HG02870 (cell line): ENCODE measurements around the gene TCF4.

ENCODE experiments used
- ATAC-seq: cut with Tn5 transposase; IDR thresholded peaks from one replicate; pipeline ENCODE4 v1.9.1; 2021; ENCODE audit warnings: mild to moderate bottlenecking, moderate library complexity; ENCODE audit not compliant: unreplicated experiment

TCF4 gene

DNA sequence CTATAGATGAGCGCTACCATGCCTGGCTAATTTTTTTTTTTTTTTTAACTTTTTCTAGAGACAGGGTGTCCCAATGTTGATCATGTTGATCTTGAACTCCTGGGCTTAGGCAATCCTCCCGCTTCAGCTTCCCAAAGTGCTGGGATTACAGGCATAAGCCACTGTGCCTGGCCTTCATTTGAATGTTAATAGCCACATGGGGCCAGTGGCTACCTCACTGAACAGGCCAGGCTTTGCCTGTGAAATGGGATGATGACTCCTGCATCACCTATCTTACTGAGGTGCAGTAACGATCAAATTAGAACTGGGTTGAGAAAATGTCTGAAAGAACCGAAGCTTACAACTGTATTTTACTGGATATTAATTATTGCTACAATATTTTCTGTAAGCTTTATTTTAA, 278.7 kb downstream of the TCF4 start:
- ATAC-seq, result no peak

DNA sequence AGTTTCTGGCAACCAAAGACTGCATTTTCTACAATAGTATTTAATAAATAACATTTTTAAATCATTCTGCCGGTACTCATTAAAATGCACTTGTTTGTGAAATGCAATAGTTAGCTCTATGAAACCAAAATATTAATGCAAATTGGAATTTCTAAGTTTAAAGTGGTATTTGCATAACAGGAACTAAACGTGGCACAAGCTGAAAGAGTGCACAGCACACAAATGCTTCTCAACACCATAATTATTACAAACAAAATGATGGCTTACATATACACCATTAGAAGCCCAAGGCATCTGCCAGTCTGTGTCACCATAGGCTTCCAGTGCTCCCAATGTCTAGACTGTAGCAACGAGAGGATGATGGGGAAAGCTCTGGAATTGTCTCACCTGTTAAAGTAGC, 280.5 kb downstream of the TCF4 start:
- ATAC-seq, result peak; percentile 41

DNA sequence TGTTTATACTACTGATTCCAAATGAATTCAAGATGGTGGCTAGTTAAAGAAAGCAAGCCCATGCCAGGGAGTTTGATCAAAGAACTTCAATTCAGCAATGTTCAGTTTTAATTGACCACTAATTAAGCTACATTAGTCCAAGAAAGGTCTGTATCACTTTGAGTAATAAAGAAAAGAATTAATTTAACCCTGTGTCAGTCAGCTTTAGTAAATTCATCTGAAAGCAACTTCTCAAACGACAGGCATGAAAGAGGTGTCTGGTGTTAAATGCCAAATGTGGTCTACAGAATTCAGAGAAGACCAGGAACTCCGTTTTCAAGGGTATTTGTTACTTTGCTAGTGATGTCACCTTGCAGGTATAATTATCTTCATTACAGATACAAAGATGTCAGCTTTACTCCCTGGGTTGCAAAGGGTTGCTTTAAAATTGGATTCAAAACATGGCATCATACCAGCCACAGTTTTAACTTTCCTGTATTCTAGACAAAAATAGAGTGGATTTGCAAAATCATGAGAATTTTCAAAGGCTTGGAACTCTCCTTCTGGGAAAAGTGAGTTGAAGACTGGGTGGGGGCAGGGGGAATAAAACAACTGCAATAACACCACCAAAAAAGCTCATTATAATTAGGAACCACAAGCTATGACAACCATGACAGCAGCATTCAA, 281.5 kb downstream of the TCF4 start:
- ATAC-seq, result no peak

DNA sequence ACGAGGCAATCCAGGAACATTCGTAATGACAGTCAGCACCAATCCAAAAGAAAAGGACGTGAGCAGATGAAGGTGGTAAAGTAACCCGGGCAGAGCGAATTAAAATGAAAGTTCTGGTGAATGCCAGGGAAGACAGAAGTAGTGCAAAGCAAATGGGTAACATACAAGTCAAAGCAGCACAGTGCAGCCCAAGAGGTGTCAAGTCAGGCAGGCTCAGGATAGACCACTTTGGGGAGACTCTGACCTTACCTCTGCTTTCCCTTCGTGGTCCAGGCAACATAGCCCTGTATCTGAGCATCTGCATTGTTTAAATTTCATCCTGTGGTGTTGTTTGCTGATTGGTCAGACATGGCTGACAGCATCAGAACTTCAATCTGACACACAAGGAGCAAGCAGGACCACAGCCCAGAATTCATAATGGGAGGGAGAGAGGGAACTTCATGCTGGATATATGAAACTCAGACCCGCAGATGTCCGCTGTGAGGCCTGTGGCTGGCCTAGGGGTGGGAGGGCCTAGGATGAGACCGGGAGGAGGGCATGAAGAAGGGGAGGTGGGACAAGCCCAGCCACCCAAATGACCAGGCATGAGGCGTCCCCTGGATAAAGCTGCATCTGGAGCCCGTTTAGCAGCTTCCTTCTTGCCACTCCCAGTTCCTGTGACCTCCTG, 285.7 kb downstream of the TCF4 start:
- no peak for ATAC-seq

DNA sequence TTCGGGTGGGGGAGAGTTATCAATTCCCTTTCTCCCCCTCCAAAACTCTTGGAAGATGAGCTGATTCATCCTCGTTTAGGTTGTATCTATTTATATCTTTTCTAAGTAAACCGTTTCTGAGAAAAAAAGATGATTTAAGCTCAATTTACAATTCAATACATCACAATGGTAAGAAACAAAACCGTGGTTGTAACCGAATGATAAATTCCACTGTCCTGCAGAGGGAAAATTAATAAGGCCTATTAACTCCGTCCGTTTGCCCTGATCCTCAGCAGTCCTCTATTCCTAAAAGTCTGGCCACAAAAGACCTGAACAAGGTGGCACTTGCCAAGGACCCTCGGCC, 286.2 kb downstream of the TCF4 start:
- ATAC-seq, result no peak

DNA sequence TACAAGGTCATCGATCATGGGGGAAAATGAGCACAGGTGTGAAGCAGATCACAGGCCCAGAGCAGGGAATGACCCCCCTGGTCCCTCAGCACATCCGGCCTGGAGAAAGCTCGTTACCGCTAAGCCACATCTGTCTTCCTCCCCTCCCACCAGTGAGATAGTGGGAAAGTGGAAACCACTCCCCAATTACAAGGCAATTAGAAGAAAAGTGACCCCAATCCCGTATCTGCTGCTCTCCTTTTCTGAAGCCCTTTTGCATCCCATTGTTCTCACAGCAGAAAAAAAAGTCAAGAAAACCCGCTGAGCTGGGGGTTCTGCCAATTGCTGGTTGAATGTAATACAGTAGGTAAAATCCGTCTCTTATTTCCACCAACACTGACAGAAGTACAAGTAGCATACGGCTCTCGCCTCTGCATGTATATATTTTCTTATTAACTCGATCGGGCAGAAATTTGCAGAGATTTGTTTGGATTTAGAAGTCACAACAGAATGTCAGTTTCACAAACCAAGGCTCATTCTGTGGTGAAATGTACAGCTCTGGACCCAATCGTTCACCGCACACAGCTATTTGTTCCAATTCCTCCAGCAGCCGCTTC, 287.0 kb downstream of the TCF4 start:
- ATAC-seq, result no peak

DNA sequence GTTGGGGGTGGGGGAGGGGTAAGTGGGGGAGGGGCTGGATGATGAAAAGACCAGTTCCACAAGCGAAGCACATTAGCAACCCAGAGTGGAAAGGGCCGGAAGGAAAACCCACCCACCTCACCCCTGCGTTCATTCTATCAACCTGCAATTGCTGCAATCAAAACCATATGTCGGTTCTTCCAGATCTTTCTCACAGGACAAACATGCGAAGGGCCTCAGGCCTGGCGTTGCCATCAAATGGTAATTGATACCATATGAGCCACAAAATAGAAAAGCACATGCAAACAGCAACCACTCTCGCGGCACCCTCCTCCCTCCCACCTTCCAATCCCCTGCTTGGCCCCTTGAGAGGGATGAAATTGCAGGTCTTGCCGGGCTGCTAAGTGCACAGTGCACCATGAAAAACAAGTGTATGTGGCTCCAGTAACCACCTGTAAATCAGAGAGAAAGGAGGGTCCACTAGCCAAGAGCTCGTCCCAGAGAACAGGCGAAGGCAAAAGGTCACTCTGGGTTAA, 287.5 kb downstream of the TCF4 start:
- no peak for ATAC-seq

DNA sequence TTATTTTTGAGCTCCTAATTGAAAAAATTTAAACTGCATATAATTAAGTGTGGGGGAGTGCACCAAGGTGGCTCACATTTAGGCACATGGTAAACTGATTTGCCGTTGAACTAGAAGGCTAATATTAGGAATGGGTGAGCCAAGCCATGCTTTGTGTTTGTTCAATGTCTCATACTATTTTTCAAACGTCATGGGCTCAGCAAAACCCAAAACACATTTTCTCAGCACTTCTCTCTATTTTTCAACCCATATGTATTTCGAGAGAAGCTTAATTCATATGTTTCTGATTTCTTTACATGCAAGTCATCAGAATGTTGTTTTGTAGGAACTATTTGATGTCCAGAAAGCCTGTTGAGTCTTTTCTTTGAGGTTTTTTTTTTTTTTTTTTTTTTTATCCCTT, 291.2 kb downstream of the TCF4 start:
- ATAC-seq, result no peak

DNA sequence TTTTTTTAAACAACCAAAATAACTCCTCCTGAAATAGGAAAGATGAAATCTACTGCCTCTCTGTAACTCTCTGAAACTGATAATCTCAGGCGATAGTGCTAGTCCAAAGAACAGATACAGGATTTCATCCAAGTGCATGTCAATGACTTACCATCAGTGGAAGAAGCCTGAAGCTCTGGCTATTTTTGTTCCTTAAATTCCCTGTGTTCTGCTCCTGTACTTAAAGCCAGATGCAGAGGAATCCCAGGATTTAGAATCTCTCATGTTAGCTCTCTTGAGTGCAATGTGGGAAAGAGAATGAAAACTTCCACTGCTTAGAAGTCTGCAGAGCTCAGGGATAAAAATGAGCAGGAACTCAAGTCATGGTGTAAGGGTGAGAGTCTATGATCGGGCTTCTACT, 291.9 kb downstream of the TCF4 start:
- ATAC-seq, result no peak

DNA sequence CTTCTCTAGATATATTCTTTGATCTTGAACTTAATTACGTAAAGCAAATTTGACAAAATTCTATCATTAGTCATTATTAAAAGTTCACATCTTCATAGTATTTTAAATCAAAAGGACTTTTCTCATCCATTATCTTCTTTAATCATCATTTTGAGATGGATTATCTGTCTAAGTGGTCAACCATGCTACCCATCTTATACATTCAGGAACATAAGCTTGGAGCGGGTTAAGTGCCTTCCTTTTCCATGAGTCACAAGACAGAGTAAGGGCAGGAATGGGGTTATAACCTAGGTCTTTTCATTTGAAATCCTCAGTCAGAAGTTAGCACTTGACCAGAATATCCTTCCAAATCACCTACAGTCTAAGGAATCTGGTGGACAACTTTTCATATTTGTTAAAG, 297.1 kb downstream of the TCF4 start:
- no peak for ATAC-seq

DNA sequence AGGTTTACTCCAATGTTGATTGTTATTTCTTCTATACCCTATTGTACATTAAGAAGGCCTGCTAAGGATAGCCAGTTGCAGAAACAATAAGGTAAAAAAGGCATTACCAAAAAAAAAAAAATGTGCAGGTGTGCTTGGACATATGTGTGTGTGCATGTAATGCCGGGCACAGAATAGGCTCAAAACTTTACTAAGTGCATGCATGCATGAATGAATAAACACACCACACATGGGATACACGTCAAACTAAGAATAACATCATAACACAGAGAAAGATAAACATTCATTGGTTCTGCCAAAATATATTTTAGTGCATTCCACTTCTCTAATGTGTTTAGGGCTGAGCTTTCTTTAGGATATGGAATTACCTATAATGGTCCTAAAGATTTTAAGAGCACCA, 298.2 kb downstream of the TCF4 start:
- ATAC-seq, result peak; percentile 78

DNA sequence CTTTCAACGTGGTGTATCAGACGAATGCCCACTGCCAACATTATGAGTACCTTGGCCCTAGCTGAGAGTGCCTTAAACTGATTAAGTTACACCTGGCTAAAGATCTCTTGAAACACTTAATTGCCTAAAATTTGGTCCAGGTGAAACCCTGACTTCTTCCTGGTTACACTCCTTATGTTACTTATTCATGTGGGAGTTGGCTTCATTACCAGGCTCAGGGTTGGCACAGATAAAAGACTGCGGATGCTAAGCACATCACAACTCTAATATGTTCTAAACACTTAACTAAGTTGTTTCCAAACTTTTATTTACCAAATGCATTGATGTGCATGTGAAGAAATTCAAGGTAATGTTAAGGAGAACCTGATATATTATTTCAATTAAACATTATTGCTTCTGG, 298.9 kb downstream of the TCF4 start:
- no peak for ATAC-seq

DNA sequence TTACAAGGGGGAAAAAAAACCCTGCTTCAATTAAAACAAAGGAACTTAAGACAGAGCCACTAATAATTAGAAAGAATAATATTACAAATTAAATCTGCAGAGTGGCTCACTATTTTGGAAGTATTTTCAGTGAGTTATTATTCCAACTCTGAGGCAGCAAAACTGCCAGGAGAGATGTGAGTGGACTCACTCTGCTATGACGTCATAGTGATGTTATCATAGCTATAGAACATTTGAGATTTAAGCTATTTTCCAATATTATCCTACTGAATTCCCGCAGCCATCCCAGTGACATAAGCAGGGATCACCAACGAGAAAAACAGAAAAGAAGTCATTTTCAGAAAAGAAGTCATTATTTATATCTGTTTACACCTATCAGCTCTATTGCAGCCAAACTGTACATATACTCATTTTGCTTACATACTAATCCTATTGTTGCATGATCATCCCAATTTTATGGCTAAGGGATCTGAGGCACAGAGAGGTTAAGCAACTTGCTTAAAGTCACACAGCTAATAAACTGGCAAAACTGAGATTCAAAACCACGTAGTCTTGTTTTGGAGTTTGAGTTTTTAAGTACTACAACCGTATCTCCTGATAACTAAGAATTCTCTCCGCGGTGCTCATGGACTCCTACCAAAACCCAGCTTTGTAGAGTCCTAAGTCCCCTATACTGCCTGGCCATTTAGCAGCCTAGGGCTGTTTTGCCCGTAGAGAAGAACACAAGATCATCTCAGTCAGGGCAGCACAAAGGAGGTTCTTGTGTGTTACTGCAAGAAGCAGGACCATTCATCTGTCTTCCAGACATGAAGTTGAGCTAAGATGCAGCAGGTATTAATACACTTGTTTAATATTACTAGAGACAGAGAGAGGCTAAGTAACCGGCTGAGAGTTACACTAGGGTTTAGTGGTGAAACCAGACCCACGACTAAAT, 299.8 kb downstream of the TCF4 start:
- no peak for ATAC-seq

DNA sequence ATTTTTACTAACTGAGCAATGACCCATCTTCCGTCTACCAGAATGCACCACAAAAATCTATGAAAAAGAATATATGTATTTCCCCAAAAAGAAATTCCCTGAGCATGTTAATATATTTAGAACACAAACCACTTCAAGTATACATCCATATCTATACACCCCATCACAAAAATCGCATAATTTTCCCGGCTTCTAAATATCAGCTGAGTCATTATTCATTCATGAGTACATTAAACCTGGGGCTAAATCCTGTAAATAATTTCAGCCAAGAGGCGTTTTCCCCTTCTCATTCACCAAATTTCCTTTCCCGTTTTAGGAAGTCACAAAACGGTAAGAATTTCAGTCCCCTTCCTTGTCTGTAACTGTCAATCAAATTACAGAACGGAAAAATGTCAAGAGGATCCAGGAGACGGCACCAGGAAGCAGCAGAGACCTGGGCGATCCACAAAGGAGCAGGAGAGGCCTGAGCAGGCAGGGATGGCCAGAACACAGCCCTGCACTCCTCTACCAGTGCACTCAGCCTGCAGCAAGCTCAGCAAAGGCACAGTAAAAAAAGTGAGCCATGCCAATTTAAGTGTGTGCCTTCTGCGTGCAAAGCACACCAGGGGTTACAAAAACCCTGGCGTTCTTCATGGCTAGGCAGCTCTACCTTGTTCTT, 300.7 kb downstream of the TCF4 start:
- no peak for ATAC-seq

DNA sequence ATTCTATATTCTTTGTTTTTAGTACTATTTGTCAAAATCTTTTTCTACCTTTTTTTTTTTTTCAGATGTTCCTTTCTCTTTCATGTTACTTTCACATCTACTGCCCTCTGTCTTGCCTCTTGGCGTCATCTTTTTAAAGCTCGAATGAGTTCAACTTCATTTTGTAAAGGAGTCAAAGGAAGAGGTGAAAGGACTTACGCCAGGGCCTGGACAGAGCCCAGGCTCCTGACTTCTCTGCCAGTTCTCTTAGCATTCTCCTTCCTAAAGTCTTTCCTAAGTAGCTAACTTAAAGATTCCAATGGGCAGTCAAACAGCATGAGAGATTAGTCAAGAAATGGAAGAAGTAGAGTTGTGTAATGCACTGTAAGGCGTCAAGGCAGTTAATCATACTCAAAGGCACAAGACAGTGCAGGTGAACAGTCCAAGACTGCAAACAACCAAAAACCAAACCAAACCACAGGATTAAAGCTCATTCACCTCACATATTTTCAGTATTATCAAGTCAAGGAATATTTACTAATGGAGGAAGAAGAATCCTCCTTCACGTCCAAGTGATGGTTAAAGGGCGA, 301.7 kb downstream of the TCF4 start:
- no peak for ATAC-seq

DNA sequence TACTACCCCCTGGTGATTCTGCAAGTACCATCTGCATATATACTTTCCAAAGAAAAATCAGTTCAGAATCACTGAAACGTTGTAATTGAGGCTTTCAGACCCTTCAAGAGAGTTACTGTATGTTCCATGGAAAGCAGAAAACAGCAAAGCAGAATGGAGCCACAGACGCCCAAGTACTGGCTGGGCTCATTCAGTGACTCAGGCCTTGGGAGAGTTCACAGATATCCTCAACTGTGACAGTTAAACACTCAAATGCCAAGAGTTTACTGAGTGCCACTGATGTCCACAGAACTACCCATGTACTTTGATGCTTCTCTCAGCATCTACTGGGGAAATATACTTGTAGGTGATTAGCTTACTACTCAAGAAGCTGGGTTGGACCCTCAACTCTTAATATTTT, 303.4 kb downstream of the TCF4 start:
- ATAC-seq, result no peak

DNA sequence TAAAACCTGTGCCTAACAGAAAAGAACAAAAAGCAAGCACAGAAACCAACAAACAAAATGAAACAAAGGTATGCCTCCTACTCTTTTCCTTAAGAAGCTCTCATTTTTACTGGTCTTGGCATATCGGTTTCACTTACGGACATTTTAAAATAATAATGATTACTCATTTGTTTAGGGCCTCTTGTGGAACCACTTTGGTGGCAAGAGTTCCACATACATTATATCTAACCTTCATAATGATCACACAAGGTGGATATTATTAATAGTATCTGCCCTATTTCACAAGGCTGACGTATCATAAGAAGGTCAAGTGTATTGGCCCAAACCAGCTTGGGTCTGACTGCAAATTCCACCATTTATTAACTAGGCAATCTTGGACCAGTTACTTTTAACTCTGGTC, 304.7 kb downstream of the TCF4 start:
- ATAC-seq, result peak; percentile 35

DNA sequence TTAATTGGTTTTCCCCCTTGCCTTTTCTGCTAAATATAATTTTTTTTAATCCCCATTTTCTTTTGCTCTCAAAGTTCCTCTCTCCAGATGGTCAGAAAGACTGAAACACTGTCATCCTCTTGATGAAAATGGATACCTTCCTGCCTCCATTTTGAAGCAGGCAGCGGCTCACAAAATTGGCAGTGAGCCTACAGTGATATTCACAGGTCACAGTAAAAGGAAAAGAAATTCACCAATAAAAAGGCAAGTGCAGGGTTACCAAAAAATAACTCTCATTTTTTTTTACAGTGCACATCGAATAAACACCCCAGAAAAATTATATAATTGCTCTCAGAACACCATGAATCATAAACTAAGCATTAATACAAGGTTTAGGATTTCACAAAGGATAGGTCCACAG, 307.5 kb downstream of the TCF4 start:
- ATAC-seq, result no peak

DNA sequence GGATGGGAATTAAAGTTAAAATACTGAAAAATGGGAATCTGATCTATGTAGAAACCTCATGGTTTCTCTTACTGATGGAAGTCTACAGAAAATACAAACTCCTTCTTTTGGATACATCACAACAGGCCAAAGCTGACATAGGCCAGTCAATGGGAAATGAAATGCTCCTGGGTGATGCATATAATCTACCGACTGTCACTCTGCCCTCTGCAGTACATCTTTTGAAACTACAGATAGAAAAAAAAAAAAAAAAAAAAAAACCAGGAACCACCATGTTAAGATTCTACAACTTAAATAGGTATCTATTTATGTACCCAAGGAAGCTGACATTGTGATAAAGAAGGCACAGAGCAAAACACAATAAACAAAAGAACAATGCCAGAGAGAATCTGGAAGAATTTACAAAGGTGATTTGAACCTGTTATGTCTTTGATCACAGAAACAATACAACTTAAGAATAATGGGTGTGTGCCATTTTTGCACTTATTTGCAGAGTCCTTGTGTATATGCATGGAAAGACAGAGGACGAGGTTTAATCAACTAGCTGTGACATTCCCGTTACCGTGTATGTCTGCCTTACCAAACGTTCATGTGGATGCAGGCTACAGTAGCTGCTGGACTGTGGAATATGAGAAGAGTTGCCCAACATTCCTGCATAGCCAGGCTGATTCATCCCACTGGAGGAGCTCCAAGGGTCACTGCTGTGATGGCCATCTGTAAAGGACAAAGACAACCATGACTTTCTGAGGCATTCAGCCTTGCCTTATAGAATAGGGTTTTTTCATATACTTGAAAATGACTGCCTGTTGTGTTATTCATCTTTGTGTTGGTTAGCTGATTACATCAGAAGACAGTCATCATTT, 312.7 kb downstream of the TCF4 start:
- no peak for ATAC-seq
